Gastrocnemius medialis (tissue), 4 donors: ENCODE measurements around the gene GRPEL1.

ENCODE experiments used
- CTCF ChIP-seq, 5 experiments: fragments of 450-650 bp in 3 of 5; fragments of 200-600 bp in 2 of 5; sonication (generic) in 2 of 5; IDR thresholded peaks in 4 of 5; conservative IDR thresholded peaks in 1 of 5; 1 replicate in 4 of 5; 2 replicates in 1 of 5; pipeline ENCODE4 v1.5.1; 2016 to 2019; ENCODE audit warnings: antibody characterized with exemption in 5 of 5, mild to moderate bottlenecking in 3 of 5, moderate library complexity in 3 of 5
- POLR2A ChIP-seq, 2 donors: fragments of 450-650 bp; IDR thresholded peaks; one replicate each; pipeline ENCODE4 v1.6.1; 2017; ENCODE audit warnings: antibody characterized with exemption in 2 of 2, mild to moderate bottlenecking in 2 of 2, moderate library complexity in 2 of 2

GRCh38 chr4:7023486-7023885 is 44.4 kb downstream of the GRPEL1 start:
- no peak for TF ChIP-seq CTCF (IDR thresholded peaks at IDR 0.05 in 4 of 5, conservative IDR thresholded peaks at IDR 0.05 in 1 of 5)
- TF ChIP-seq POLR2A (IDR thresholded peaks at IDR 0.05), result no peak
